ENCODE measurements around the gene CCL25.

Gene CCL25

GRCh38 chr19:8086849-8087248, 34.3 kb downstream of the CCL25 start:
- no peak for TF ChIP-seq CTCF (IDR thresholded peaks at IDR 0.05; ENCODE audit: borderline replicate concordance, insufficient read depth, low read depth, low read length)
- H3K4me3 ChIP-seq (ENCODE audit: low read depth, low read length) = no peak overlapping the region

- TF ChIP-seq CTCF (IDR thresholded peaks at IDR 0.05; ENCODE audit: borderline replicate concordance, insufficient read depth, low read depth, low read length) = no peak
- no peak overlapping the region for H3K4me3 ChIP-seq (ENCODE audit: low read depth, low read length)
These were observed 35.3 kb downstream of the CCL25 start for GRCh38 chr19:8087876-8088275.

- no peak for TF ChIP-seq CTCF (IDR thresholded peaks at IDR 0.05; ENCODE audit: borderline replicate concordance, insufficient read depth, low read depth, low read length)
These were observed 36.4 kb downstream of the CCL25 start for GRCh38 chr19:8088752-8089663.

GRCh38 chr19:8089664-8090601, 37.4 kb downstream of the CCL25 start:
- H3K4me3 ChIP-seq (ENCODE audit: low read depth, low read length) = no peak overlapping the region
- no peak for TF ChIP-seq CTCF (IDR thresholded peaks at IDR 0.05; ENCODE audit: borderline replicate concordance, insufficient read depth, low read depth, low read length)

More at GRCh38 chr19:8088752-8089663, 36.4 kb downstream of the CCL25 start:
- H3K4me3 ChIP-seq (ENCODE audit: low read depth, low read length) = no peak overlapping the region

- no peak for TF ChIP-seq CTCF (IDR thresholded peaks at IDR 0.05; ENCODE audit: borderline replicate concordance, insufficient read depth, low read depth, low read length)
- H3K4me3 ChIP-seq (ENCODE audit: low read depth, low read length) = no peak overlapping the region
These were observed 38.4 kb downstream of the CCL25 start for GRCh38 chr19:8090950-8091349.

GRCh38 chr19:8093740-8094139, 41.2 kb downstream of the CCL25 start:
- TF ChIP-seq CTCF (IDR thresholded peaks at IDR 0.05; ENCODE audit: borderline replicate concordance, insufficient read depth, low read depth, low read length) = no peak

More at GRCh38 chr19:8093740-8094139, 41.2 kb downstream of the CCL25 start:
- H3K4me3 ChIP-seq (ENCODE audit: low read depth, low read length) = no peak overlapping the region

Measured in GM12875 (cell line).